ENCODE measurements around the gene ADAMTSL1.

Gene ADAMTSL1

DNA sequence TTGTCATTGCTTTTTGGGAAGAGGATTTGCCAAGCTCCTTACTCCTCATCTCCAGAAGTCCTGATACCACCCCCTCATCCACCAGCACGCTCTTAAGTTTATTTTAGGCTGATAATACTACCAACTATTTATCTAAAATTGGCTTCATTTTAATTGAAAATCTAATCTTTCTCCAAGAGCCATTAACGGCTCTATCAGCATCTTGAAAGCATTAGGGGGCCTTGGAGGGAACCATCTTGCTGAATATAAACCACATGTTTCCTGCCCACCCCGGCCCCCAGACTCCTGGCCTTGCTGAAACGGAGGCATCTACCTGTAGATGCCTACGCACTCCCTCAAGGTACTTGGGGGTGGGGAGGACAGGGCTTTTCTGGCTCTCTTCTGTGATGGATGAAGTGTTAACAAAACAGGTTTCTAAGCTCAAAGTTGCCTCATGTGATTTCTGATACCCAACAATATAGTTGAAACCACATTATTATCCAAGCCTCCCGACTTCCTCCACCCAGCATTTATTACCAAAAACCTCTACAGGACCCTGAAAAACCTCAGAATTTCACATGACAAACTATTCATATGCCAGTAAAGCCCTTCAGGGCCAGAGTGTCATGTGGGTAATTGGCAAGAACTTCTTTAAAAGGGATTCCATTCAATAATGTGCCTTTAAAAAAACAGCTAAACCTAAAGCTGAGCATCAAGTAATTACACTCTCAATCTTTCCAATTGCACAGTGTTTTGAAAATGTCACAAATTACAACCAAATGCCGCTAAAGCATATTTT is 462.3 kb downstream of the ADAMTSL1 start:
- DNase-seq (ENCODE audit: low read depth): no peak

DNA sequence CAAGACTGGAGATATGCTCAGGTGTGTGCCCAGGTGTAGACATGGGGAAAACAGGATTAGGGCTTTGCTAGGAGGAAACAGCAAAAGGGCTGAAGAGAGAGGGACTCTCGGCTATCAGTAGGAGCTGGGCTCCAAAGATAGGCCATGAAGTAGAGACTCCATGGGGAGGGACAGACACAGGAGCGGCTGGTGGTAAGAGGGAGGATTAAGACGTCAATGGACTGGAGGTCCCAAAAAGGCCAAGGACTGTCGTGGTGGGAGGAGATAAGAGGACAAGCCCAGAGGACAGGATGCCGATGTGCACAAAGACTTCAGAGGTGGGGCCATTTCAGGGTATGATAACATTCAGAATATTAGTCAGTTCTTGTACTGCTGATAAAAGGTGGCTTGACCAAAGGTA is 466.0 kb downstream of the ADAMTSL1 start:
- DNase-seq (ENCODE audit: low read depth): no peak

DNA sequence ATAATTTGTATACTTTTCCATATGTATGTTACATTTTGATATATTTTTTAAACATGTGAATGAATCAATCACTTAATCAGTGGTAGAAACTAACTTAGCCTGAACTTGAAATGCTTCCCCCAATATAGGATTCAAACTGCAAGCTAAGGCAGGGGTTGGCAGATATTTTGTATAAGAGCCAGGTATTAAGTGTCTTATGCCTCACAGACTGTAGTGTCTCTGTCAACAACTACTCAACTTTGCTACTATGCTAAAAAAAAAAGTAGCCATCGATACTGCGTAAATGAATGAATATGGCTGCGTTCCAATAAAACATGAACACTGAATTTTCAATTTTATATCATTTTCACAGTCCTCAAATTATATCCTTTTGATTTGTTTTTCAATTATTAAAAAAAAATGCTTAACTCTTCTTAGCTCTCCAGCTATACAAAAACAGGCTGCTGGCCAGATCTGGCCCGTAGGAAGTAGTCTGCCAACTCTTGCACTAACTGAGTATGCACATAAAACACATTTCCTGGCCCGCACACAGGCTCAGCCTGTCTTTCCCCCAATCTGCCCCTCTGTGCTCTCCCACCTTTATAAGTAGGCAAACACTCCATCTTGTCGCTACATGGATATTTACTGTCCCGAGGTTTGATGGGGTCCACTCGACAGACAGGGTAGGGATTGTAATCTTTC is 467.2 kb downstream of the ADAMTSL1 start:
- no peak for DNase-seq (ENCODE audit: low read depth)

GRCh38 chr9:18942801-18943200 is 468.8 kb downstream of the ADAMTSL1 start:
- DNase-seq (ENCODE audit: low read depth): no peak

- DNase-seq (ENCODE audit: low read depth): no peak
Observed at GRCh38 chr9:18947892-18948339, 474.0 kb downstream of the ADAMTSL1 start.

GRCh38 chr9:18951936-18952335 is 478.0 kb downstream of the ADAMTSL1 start:
- DNase-seq (ENCODE audit: low read depth): no peak

DNA sequence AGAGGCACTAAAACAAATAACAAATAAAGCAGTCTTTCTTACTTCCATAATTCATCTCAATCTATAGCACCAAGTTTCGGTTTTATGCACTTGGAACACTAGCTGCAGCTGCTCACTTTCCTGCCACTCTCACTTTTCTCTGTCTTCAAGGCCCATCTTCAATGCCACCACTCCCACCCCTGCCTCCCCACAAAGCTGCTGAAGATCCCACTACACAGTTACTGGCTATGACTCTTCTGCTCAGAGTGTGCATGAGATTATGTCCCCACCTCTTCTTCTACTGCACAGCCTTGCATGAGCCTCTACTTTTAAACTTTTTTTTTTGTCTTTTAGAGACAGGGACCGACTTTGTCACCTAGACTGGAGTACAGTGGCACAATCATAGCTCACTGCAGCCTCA is 481.7 kb downstream of the ADAMTSL1 start:
- no peak for DNase-seq (ENCODE audit: low read depth)

Data from activated T-cell treated with anti-CD3 and anti-CD28 coated beads for 24 hours (primary cell).